GM04503 (cell line): ENCODE data around the gene LTB4R2.
A peak's percentile ranks its signal among the peaks of the same experiment; 100 is the strongest.

ENCODE experiments used
- DNase-seq: peaks from one replicate; pipeline ENCODE4 v3.0.0-alpha.2; 2012; ENCODE audit warnings: low read depth

The LTB4R2 gene

DNA sequence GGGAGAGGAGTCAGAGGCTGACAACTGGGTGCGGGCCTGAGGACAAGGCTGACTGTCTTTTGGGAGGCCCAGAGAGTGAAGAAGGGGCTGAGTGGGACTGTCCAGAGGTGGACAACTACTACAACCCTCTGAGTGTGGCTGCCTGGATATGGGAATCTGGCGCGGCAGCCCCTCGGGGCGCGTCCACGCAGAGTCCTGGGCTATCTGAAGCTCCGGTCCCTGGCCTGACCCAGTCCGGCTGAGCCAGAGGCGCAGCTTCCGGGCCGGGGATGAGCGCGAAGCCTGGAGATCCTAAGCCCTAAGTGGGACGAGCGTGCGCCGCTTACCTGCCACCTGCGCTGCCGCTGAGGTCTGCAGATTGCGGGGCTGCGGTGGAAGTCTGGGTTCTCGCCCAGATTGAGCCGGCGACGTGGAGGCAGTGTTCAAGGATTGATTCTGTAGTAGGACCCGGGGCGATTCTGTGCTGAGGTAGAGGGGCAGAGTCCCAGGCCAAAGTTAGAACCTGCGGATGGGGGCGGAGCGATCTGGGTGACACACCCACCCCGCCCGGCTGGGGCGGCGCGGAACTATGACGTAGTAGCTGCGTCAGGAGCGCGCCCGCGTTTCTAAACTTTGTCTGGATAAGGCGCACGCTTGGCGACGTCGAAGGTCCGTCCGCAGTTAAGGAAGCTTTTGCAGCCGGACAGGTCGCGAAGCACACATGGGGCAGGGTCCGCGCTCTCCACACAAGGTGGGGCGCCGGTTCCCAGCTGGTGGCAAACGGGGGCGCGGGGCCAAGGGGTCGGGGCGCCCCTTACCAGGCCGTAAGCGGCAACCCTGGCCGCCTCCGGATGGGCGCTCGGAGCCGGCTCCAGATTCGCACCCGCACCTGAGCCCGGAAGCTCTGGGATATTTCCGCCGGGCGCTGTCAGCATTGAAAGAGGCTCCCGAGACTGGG, 10.4 kb upstream of the LTB4R2 start, which contains the start of the genes DHRS1 and NOP9:
Gene DHRS1, minus strand, starts transcription at position 526 of the 937 bp plus-strand sequence. CDS start 674 bp downstream, outside the sequence.
Gene NOP9, plus strand, starts transcription at position 596 of the 937 bp plus-strand sequence. Its CDS starts 105 bp downstream, at position 701.
- DNase-seq: no peak

DNA sequence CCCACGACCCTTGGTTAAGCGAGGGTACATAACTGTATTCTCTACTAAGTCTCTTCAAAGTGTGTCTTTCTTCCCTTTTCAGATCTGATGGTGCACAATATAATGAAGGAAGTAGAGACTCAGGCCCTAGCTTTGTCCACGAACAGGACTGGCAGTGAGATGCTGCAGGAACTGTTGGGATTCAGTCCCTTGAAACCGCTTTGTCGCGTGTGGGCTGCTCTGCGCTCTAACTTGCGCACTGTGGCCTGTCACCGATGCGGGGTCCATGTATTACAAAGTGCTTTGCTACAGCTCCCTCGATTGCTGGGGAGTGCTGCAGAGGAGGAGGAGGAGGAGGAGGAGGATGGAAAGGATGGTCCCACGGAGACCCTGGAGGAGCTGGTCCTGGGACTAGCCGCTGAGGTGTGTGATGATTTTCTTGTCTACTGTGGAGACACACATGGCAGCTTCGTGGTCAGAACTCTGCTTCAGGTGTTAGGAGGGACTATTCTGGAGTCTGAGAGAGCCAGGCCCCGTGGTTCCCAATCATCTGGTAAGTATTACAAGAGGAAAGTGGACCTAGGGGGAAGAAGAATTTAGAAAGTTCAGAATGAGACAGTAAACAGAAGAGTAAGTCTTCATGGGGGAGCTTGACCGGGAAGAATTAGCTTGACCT, 9.5 kb upstream of the LTB4R2 start:
- DNase-seq: no peak

DNA sequence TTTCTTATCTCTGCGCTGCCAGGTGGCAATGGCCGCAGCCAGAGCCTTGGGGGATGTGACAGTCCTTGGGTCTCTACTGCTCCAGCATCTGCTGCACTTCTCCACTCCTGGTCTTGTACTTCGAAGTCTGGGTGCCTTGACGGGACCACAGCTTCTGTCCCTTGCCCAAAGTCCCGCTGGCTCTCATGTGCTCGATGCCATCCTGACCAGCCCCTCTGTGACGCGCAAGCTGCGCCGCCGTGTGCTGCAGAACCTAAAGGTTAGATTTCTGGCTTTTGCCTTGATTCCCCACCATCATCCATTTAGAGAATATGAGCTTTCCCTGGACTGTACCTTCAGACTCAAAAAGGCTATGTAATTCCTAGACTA, 5.9 kb upstream of the LTB4R2 start:
- DNase-seq: no peak

DNA sequence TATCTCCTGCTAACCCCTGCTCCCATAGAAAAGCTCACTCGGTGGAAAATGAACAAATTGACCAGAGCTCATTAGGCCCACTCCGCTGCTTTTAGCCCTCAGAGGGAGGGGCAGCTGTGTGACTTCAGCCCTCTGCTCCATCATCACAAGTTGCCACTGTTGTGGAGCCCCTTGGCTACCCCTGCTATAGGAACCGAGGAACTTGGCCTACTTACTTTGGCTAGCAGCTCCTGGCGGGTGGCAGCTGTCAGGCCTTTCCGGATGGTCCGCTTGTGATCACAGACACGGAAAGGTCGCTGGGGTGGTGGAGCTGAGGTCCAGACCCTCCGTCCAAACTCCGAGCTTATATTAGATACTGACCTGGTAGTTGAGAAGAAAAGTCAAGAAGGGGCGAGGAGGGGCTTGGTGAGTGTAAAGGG, 2.8 kb upstream of the LTB4R2 start:
- DNase-seq: no peak

DNA sequence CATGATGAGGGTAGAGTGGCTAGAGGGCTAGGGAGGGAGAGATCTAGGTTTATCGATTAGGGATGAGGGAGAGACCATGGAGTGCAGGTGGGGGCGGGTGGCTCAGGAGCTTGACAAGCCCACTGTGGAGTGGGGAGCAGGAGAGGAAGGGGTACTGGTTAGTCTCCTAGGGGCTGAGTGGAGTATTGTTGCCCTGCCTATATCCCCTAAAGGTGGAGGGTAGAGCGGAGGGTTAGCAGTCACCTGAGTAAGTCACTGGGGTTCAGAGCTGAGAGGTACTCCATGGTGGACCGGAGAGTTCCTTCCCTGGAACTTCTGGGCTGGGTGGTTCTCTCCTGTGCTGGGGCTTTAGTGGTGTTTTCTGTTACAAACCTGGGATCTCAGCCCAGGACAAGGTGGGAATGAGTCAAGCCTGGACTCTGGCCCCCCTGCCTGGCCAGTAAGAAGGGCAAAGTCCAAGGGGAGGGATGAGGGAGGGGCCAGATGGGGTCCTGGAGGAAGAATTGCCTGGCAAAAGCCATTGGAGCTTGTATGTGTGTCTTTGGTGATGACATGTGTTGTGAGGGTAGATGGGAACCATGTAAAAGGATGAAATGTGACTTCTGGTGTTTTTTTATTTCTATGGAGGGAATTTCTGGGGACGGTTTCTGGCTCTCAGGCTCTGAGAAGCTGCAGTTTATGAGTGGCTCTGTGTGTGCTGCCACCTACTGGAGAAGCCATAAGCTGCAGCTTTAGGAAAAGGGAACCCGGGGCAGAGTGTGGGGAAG, 2.2 kb upstream of the LTB4R2 start, which contains the start of gene CIDEB:
Gene CIDEB, minus strand, starts transcription at position 403 of the 767 bp plus-strand sequence. Its CDS starts 119 bp downstream, at position 284.
- no peak for DNase-seq

DNA sequence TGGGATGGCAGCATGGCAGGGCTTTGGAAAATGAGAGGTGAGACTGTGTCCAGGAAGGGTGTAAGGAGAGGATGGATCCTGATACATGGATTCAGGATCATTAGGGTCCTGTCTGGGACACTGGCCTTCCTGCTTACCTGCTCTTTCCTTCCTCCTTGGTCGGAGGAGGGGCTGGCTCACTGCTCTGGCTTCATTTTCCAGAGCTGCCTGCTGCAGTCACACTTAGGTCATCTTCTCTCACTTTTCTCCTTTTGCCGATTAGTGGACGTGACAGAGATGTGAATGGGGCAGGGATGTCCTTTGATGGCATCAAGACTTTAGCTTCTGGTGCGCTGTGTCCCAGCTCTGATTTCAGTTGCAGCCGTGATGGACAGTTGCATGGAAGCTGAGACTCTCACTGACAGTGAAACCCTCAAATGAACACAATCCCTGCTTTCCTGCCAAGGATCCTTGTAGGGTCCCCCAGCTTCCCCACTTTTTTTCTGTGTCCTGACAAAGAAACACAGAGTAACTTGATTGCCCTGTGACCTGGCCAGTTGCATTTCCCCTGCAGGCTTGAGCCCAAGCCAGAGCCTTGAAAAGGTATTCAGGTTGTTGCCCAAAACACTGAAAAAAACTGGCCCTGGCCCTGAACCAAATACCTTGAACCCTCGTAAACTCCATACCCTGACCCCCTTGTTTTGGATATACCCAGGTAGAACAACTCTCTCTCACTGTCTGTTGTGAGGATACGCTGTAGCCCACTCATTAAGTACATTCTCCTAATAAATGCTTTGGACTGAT, 1.4 kb upstream of the LTB4R2 start:
- no peak for DNase-seq

DNA sequence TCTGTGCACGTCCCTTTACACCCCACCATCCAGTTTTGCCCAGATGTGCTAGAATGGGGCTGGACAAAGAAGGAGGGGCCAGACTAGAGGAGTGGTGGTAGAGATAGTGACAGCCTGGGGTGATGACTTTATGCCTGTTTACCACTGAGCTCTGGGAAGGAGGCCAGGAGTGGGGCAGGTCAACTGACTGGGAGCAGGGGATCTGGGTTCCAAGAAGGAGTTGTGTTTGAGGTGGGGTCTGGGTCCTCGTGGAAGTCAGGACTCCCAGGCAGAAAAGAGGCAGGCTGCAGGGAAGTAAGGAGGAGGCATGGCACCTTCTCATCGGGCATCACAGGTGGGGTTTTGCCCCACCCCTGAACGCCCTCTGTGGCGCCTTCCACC, 315 bp downstream of the LTB4R2 start:
- DNase-seq: no peak

DNA sequence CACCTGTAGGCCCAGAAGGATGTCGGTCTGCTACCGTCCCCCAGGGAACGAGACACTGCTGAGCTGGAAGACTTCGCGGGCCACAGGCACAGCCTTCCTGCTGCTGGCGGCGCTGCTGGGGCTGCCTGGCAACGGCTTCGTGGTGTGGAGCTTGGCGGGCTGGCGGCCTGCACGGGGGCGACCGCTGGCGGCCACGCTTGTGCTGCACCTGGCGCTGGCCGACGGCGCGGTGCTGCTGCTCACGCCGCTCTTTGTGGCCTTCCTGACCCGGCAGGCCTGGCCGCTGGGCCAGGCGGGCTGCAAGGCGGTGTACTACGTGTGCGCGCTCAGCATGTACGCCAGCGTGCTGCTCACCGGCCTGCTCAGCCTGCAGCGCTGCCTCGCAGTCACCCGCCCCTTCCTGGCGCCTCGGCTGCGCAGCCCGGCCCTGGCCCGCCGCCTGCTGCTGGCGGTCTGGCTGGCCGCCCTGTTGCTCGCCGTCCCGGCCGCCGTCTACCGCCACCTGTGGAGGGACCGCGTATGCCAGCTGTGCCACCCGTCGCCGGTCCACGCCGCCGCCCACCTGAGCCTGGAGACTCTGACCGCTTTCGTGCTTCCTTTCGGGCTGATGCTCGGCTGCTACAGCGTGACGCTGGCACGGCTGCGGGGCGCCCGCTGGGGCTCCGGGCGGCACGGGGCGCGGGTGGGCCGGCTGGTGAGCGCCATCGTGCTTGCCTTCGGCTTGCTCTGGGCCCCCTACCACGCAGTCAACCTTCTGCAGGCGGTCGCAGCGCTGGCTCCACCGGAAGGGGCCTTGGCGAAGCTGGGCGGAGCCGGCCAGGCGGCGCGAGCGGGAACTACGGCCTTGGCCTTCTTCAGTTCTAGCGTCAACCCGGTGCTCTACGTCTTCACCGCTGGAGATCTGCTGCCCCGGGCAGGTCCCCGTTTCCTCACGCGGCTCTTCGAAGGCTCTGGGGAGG, 985 bp downstream of the LTB4R2 start, which contains the start of gene LTB4R:
Gene LTB4R, plus strand, starts transcription at position 857 of the 959 bp plus-strand sequence. CDS start 4,150 bp downstream, outside the sequence.
- DNase-seq: no peak

DNA sequence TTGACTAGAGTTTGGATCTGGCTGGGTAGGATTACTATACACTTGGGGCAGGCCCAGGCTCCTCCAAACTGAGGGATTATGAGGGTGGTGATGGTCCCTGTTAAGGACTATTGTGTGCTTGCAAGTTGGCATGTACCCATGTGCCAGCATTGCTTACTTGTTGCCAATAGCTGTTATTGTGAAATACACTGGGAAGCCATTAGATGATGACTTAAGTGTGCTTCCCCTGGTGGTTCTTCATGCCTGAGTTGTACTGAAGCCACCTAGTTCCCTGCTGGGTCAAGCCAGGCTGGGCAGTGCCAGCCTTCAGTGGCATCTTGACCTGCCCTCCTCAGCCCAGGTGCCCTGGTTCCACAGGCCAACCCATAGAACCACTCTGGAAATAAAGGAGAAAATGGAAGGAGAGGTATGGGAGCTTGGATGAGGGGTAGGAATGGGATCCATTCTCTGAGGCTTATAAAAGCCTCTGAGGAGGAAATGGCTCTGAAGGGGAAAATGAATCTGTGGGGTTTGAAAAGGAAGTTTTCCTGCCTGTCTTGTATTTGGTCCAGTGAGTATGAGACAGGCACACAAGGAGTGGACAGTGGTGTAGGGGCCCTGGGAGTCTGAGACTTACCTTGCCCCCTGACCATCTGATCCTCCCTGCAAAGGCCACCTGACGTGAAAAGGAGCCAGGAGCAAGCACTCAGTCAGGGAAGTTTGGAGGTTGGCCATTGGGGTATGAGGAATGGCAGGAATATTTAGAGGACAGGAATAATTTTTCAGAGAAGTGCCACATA, 2.1 kb downstream of the LTB4R2 start:
- peak; percentile 39 for DNase-seq

DNA sequence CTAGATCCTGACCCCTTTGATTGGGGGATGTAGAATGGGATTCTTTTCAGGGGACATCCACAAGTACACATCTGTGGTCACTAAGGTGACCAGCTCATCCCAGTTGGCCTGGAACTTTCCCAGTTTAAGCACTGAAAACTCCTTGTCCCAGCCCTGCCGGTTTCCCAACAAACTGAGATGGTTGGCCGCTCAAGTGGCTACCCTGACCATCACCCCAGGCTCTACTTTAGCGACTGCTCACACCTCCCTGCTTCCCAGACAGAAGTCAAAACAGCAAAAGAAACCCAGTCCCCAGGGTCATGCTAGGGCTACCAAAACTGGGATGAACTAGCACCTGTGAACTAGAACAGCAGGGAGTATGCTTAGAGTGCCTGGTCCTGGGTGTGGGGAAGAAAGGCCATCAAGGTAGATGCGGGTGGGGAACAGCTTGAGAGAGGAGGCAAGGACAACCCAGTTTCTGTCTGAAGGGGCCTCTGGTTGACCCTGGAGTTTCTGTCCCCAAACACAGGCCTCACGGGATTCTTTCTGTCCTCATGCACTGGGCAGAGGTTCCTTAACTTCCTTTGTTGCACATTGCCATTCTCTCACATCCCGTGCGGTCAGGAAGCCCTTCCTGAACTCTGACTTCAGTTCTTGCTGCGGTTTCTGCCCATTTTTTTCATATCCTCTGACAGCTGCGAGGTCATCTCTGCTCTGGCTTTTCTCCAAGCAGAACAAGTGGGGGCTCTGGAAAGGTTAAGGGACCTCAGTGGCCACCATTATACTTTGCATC, 3.0 kb downstream of the LTB4R2 start:
- no peak for DNase-seq

DNA sequence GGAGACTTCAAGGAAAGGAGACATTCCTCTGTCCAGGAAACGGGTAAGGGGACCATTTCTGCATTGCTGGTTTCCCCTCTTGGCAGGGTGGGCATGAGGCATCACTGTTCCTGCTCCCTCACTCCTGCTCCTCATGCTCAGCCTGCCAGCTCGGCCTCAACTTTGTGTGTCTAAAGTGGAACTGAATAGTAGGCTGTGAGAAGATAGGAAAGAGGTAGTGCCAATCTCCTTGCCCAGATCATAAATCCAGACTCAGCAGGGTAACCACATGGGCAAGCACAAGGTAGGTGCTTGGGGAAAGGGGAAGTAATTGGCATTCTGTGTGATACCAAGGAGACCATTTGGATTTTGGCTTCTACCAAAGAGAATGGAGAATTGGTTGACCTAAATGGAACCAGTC, 4.0 kb downstream of the LTB4R2 start:
- DNase-seq: no peak

DNA sequence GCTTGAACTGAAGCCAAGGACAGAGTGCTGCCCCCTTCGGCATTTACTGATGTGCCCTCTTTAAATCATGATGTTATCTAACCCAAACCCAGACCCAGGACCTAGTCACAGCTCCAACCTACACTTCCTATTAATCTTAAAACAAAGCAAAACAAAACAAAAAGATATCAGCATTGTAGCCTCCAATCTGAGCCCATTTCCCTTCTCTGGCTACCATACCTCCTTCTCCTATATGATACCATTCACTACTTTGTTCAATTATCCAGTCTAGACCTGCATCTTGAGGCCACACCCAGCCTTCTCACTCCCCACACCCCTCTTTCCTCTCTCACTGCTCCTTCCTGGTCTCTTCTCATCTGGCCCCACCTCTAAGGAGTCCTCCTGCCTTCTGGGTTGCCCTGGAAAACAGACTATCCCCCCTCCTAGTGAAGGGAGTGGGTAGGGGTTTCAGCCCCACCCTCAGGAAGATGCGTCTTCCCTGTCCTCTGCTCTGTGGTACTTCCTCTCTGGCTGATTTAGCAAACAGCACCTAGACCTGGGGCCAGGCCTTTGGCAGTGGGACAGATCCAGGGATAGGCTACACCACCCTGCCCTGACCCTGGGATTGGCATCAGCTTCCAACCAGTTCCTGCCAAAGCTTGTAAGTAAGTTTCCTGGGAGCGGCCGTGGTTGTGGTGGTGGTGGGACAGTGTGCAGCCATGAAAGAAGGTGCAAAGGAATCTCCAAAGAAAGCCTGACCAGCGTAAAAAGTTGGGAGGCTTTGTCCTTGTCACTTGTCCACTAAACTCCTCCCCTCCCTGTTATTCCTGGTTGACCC, 4.6 kb downstream of the LTB4R2 start:
- no peak for DNase-seq

DNA sequence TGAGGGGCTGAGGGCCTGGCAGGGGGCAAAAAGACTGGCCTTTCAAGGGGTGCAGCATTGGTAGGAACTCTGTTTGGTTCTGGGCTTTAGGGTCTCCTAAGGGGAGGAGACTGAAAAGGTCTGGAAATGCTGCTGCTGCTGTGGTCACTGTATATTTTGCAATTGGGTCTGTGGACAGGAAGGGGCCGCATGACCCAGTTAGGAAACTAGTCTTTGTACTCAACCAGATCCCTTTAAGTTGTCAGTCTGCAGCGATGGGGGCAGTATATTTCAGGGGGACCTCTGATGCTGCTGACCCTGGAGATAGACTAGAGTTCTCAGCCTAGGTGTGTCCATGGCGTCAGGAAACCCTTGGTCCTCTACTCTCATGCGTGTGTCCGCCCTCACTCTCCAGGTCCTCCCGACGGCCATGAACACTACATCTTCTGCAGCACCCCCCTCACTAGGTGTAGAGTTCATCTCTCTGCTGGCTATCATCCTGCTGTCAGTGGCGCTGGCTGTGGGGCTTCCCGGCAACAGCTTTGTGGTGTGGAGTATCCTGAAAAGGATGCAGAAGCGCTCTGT, 5.4 kb downstream of the LTB4R2 start:
- DNase-seq: no peak

DNA sequence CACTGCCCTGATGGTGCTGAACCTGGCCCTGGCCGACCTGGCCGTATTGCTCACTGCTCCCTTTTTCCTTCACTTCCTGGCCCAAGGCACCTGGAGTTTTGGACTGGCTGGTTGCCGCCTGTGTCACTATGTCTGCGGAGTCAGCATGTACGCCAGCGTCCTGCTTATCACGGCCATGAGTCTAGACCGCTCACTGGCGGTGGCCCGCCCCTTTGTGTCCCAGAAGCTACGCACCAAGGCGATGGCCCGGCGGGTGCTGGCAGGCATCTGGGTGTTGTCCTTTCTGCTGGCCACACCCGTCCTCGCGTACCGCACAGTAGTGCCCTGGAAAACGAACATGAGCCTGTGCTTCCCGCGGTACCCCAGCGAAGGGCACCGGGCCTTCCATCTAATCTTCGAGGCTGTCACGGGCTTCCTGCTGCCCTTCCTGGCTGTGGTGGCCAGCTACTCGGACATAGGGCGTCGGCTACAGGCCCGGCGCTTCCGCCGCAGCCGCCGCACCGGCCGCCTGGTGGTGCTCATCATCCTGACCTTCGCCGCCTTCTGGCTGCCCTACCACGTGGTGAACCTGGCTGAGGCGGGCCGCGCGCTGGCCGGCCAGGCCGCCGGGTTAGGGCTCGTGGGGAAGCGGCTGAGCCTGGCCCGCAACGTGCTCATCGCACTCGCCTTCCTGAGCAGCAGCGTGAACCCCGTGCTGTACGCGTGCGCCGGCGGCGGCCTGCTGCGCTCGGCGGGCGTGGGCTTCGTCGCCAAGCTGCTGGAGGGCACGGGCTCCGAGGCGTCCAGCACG, 6.1 kb downstream of the LTB4R2 start:
- no peak for DNase-seq

DNA sequence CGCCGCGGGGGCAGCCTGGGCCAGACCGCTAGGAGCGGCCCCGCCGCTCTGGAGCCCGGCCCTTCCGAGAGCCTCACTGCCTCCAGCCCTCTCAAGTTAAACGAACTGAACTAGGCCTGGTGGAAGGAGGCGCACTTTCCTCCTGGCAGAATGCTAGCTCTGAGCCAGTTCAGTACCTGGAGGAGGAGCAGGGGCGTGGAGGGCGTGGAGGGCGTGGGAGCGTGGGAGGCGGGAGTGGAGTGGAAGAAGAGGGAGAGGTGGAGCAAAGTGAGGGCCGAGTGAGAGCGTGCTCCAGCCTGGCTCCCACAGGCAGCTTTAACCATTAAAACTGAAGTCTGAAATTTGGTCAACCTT, 6.6 kb downstream of the LTB4R2 start:
- DNase-seq: no peak

DNA sequence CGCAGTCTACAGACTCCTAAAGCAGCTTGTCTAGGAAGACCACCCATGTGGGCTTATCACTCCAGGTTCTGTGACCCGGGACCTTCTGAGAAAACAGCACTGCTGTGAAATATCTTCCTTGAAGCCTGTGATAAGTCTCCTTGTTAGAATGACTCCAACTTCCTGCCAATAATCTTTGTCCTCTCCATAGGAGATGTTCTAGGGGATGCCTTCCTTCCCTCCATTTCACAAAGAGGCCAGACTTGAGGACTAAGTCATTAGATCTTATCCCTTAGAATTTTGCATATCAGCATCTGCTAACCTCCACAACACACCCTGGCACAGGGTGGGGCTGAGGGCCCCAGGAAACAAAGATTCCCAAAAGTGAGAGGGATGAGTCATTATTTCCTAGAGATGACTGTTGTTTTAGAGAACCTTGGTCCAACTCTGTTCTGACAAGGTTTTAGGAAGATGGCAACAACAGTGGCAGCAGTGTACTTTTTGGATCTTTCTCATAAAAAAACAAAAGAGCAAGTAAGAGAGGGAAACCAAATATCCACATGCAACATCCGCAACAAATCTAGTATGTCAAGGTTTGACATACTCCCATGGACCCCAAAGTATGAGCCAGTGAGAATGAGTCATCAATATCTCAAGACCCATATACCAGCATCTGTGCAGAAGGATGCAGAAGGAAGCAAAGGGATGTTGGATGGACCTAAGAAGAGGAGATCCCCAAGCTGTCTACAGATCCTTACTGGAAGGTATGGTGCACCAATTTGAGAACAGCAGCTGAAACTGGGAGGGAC, 7.4 kb downstream of the LTB4R2 start:
- DNase-seq: no peak
